SK-N-SH treated with all-trans-retinoic acid at 6 μM for 48 hours (cell line): ENCODE measurements around the gene OR52E8.

Experiments used
- ATAC-seq: fragments of 200-7000 bp; cut with Tn5 transposase; 3 replicates; pipeline ENCODE4 v1.9.1; 2020; ENCODE audit warnings: mild to moderate bottlenecking, moderate library complexity
- ARNTL ChIP-seq: fragments of 450-650 bp; formaldehyde crosslinking; IDR thresholded peaks from 2 replicates; pipeline ENCODE4 v1.5.0; 2020; ENCODE audit warnings: low read depth, mild to moderate bottlenecking, moderate library complexity, borderline replicate concordance
- BACH2 ChIP-seq: fragments of 250-450 bp; sonication (Bioruptor Pico); IDR thresholded peaks from 2 replicates; pipeline ENCODE4 v1.9.0; 2021; ENCODE audit warnings: mild to moderate bottlenecking, borderline replicate concordance
- CREB5 ChIP-seq: fragments of 250-450 bp; sonication (Bioruptor Pico); IDR thresholded peaks from 2 replicates; pipeline ENCODE4 v1.5.1; 2020; ENCODE audit warnings: low read depth, mild to moderate bottlenecking, moderate library complexity
- CSDC2 ChIP-seq: fragments of 250-450 bp; sonication (Bioruptor Pico); IDR thresholded peaks from 2 replicates; pipeline ENCODE4 v1.5.0; 2020; ENCODE audit warnings: mild to moderate bottlenecking, moderate library complexity
- CSRNP3 ChIP-seq: fragments of 250-450 bp; sonication (Bioruptor Pico); IDR thresholded peaks from 2 replicates; pipeline ENCODE4 v1.5.1; 2021; ENCODE audit warnings: mild to moderate bottlenecking, moderate library complexity
- ESRRG ChIP-seq: fragments of 250-450 bp; sonication (Bioruptor Pico); IDR thresholded peaks from 2 replicates; pipeline ENCODE4 v1.6.1; 2021; ENCODE audit warnings: mild to moderate bottlenecking
- GLIS3 ChIP-seq: fragments of 250-450 bp; sonication (Bioruptor Pico); IDR thresholded peaks from 2 replicates; pipeline ENCODE4 v1.5.0; 2020; ENCODE audit warnings: mild to moderate bottlenecking, moderate library complexity
- ISL1 ChIP-seq: fragments of 250-450 bp; sonication (Bioruptor Pico); IDR thresholded peaks from 2 replicates; pipeline ENCODE4 v2.1.2; 2022; ENCODE audit warnings: mild to moderate bottlenecking, moderate library complexity
- OSR1 ChIP-seq: fragments of 250-450 bp; sonication (Bioruptor Pico); IDR thresholded peaks from 2 replicates; pipeline ENCODE4 v1.8.0; 2022; ENCODE audit warnings: moderate library complexity, mild to moderate bottlenecking, inconsistent platforms
- PPARA ChIP-seq: fragments of 250-450 bp; sonication (Bioruptor Pico); IDR thresholded peaks from 2 replicates; pipeline ENCODE4 v1.5.0; 2020; ENCODE audit warnings: mild to moderate bottlenecking, borderline replicate concordance
- RARB ChIP-seq: fragments of 250-450 bp; sonication (Bioruptor Pico); IDR thresholded peaks from 2 replicates; pipeline ENCODE4 v1.8.0; 2021; ENCODE audit warnings: mild to moderate bottlenecking, moderate library complexity
- TCF4 ChIP-seq: fragments of 250-450 bp; sonication (Bioruptor Pico); IDR thresholded peaks from 2 replicates; pipeline ENCODE4 v1.8.0; 2021; ENCODE audit warnings: mild to moderate bottlenecking, moderate library complexity, borderline replicate concordance
- TOX ChIP-seq: fragments of 250-450 bp; sonication (Bioruptor Pico); IDR thresholded peaks from 2 replicates; pipeline ENCODE4 v1.8.0; 2021; ENCODE audit warnings: mild to moderate bottlenecking, moderate library complexity, borderline replicate concordance
- TSHZ2 ChIP-seq: fragments of 250-450 bp; sonication (Bioruptor Pico); IDR thresholded peaks from 2 replicates; pipeline ENCODE4 v1.5.0; 2020; ENCODE audit warnings: mild to moderate bottlenecking, moderate library complexity
- ZC3H10 ChIP-seq: fragments of 250-450 bp; sonication (Bioruptor Pico); IDR thresholded peaks from 2 replicates; pipeline ENCODE4 v1.5.1; 2021; ENCODE audit warnings: mild to moderate bottlenecking, moderate library complexity
- ZFP3 ChIP-seq: fragments of 250-450 bp; sonication (Bioruptor Pico); IDR thresholded peaks from 2 replicates; pipeline ENCODE4 v1.5.0; 2020; ENCODE audit warnings: mild to moderate bottlenecking, moderate library complexity
- ZFP30 ChIP-seq: fragments of 450-650 bp; formaldehyde crosslinking; IDR thresholded peaks from 2 replicates; pipeline ENCODE4 v1.5.0; 2022; ENCODE audit warnings: mild to moderate bottlenecking, moderate library complexity
- ZNF565 ChIP-seq: fragments of 450-650 bp; formaldehyde crosslinking; conservative IDR thresholded peaks from 2 replicates; pipeline ENCODE4 v1.5.0; 2020; ENCODE audit warnings: low read depth, mild to moderate bottlenecking, moderate library complexity
- ZNF70 ChIP-seq: fragments of 450-650 bp; formaldehyde crosslinking; IDR thresholded peaks from 2 replicates; pipeline ENCODE4 v1.5.0; 2020; ENCODE audit warnings: mild to moderate bottlenecking, moderate library complexity
- TF ChIP-seq, protein P1 (sequence below): fragments of 250-450 bp; sonication (Bioruptor Pico); IDR thresholded peaks from 2 replicates; pipeline ENCODE4 v1.8.0; 2021; ENCODE audit warnings: low read depth, mild to moderate bottlenecking, moderate library complexity, borderline replicate concordance

Gene OR52E8

DNA sequence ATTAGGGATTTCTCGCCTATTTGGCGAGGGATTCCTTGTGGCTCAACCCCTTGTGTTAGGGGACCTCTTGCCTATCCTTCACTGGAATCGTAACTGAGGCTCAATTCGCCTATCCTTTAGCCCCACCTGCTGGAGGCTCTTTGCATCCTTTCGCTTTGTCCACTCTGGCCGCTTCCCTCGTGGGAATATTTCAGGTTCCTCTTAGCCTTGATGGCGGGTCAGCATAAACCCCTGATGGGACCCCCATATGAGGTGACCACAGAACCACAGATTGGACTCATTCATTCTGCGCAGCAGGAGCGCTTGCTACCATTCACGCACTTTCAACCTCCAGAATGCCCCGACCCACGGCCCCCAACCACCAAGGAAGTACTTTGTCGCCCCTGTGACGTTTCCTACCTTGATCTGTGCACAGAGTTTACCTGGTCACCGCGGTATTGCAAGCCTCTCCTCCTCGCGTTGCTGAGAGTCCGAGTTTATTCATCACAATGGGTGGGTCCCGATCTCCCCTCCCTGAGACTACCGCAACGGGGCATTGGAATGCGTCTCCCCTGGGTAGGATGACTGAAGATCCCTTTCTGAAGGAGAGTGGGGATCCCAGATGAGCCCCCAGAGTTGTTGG lies 48.9 kb downstream of the OR52E8 start, which contains the start of gene OR52N2:
Gene OR52N2, plus strand, starts transcription at position 425 of the 622 bp plus-strand sequence. CDS start 11,412 bp downstream, outside the sequence.
- peak; percentile 99 for ATAC-seq
- TF ChIP-seq ESRRG (CRISPR knock-in tag) (no peak), OSR1 (no peak), GLIS3 (CRISPR knock-in tag) (no peak), ZFP30 (CRISPR knock-in tag) (no peak), ISL1 (CRISPR knock-in tag) (no peak), ZFP3 (CRISPR knock-in tag) (no peak), PPARA (CRISPR knock-in tag) (no peak), TOX (CRISPR knock-in tag) (no peak), BACH2 (CRISPR knock-in tag) (no peak), RARB (no peak), CSRNP3 (CRISPR knock-in tag) (no peak), CSDC2 (CRISPR knock-in tag) (no peak), TCF4 (CRISPR knock-in tag) (no peak), CREB5 (CRISPR knock-in tag) (no peak), ARNTL (CRISPR knock-in tag) (no peak), ZNF70 (CRISPR knock-in tag) (no peak), ZNF565 (CRISPR knock-in tag) (no peak), ZC3H10 (CRISPR knock-in tag) (no peak), TSHZ2 (CRISPR knock-in tag) (no peak)
- TF ChIP-seq, protein P1, sequence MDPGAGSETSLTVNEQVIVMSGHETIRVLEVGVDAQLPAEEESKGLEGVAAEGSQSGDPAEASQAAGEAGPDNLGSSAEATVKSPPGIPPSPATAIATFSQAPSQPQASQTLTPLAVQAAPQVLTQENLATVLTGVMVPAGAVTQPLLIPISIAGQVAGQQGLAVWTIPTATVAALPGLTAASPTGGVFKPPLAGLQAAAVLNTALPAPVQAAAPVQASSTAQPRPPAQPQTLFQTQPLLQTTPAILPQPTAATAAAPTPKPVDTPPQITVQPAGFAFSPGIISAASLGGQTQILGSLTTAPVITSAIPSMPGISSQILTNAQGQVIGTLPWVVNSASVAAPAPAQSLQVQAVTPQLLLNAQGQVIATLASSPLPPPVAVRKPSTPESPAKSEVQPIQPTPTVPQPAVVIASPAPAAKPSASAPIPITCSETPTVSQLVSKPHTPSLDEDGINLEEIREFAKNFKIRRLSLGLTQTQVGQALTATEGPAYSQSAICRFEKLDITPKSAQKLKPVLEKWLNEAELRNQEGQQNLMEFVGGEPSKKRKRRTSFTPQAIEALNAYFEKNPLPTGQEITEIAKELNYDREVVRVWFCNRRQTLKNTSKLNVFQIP, result no peak

DNA sequence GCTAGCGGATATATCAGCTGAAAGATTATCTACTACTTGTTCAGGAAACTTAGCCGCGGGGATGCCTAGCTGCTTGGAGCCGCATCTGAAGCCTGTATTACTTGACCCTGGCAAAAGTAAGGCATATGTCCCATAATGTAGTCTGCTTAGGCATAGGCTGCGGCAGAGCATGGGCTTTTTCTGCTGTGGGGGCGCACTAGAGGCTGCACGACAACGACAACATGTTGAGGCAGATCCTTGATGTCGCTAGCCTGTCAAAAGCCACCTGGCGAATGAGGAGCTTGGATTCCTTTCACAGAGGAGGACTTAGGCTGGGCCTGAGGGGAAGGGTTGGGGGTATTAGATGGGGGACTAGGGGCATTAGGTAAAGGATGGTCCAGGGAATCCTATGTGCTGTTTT lies 49.9 kb downstream of the OR52E8 start:
- no peak for TF ChIP-seq BACH2 (CRISPR knock-in tag)
- TF ChIP-seq, all 23 proteins: peak for 0
- ATAC-seq, result no peak
